HEK293T (cell line): ENCODE measurements around the gene ANO2.

Experiments
- FOXA1 ChIP-seq: fragments of 450-650 bp; IDR thresholded peaks from 2 replicates; pipeline ENCODE4 v1.6.1; 2016; ENCODE audit warnings: mild to moderate bottlenecking
- FOXK2 ChIP-seq: fragments of 450-650 bp; IDR thresholded peaks from 2 replicates; pipeline ENCODE4 v1.6.1; 2016; ENCODE audit warnings: mild to moderate bottlenecking
- FOXM1 ChIP-seq: fragments of 450-650 bp; IDR thresholded peaks from 2 replicates; pipeline ENCODE4 v1.6.1; 2017; ENCODE audit warnings: mild to moderate bottlenecking, borderline replicate concordance
- HDGF ChIP-seq: fragments of 450-650 bp; IDR thresholded peaks from 2 replicates; pipeline ENCODE4 v1.6.1; 2017; ENCODE audit warnings: antibody characterized with exemption, borderline replicate concordance
- L3MBTL2 ChIP-seq: fragments of 450-650 bp; conservative IDR thresholded peaks from 2 replicates; pipeline ENCODE4 v1.6.1; 2016; ENCODE audit warnings: mild to moderate bottlenecking
- NFRKB ChIP-seq: fragments of 450-650 bp; IDR thresholded peaks from 2 replicates; pipeline ENCODE4 v1.6.1; 2016; ENCODE audit warnings: mild to moderate bottlenecking, moderate library complexity
- SP1 ChIP-seq: fragments of 450-650 bp; IDR thresholded peaks from 2 replicates; pipeline ENCODE4 v1.6.1; 2017
- TARDBP ChIP-seq: fragments of 450-650 bp; IDR thresholded peaks from 2 replicates; pipeline ENCODE4 v1.6.1; 2016
- ZNF384 ChIP-seq: fragments of 450-650 bp; IDR thresholded peaks from 2 replicates; pipeline ENCODE4 v1.6.1; 2016
- TF ChIP-seq, protein P1 (sequence below): fragments of 450-650 bp; IDR thresholded peaks from 2 replicates; pipeline ENCODE4 v1.6.1; 2016

DNA sequence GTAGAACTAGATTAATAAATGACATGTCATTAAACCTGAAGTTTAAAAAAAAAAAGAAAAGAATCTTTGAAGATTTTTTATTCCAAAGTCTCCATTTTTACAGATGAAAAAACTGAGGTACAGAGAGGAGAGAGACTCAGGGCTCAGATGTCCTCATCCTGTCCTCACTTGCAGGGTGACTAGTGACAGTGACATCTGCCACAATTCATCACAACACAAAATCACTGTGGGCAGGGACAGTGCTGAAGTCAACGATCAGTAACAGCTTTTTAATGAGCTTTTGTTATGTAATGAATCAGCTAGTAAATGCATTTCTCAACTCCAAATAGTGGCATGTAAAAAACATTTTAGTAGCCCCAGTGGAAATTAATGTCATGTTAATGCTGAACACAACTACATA lies 374.6 kb downstream of the ANO2 start:
- TF ChIP-seq HDGF (no peak), FOXM1 (no peak), ZNF384 (no peak), FOXA1 (no peak), FOXK2 (no peak), SP1 (no peak), L3MBTL2 (no peak), TARDBP (no peak), NFRKB (no peak)
- TF ChIP-seq, protein P1, sequence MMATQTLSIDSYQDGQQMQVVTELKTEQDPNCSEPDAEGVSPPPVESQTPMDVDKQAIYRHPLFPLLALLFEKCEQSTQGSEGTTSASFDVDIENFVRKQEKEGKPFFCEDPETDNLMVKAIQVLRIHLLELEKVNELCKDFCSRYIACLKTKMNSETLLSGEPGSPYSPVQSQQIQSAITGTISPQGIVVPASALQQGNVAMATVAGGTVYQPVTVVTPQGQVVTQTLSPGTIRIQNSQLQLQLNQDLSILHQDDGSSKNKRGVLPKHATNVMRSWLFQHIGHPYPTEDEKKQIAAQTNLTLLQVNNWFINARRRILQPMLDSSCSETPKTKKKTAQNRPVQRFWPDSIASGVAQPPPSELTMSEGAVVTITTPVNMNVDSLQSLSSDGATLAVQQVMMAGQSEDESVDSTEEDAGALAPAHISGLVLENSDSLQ, result no peak
